ENCODE data around the gene XKRX.

The XKRX gene

DNA sequence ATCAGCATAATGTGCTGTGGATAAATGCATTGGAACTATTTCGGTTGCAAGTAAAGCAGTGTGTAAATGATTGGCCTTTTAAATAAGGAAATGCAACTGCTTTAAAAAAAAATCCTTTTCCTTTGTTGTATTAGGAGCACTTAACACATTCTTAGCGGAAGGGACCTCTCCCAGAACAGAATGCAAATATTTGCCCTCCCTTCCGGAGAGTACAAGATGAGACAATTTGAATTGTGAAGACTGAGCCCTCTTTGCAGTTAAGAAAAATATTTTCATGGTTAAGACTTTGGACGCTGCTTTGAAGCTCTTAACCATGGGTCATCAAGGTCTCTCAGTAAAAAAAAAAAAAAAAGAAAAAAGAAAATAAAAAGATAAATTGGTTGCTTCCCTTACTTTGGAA lies 45.1 kb downstream of the XKRX start:
- no peak for DNase-seq

DNA sequence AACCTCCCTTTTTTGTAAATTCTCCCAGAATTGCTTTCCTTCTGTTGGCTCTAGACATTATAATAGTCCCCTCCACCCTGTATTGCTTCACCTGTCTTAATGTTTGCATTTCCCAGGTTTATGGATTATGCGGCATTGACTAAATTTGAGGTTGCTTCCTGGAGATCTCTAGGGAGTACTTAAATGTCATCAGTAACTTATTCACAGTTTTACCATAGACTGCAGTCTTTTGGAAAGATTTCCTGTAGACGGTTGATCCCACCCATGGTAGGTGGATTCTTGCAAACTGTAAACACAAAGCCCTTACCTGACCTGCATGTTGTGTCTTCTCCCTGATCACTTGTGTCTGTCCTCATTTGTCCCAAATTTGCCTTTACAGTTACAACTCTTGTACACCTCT lies 48.3 kb downstream of the XKRX start:
- no peak for DNase-seq

GRCh38 chrX:100874325-100874724 lies 54.4 kb downstream of the XKRX start, which contains the start of gene NOX1:
Gene NOX1, minus strand, starts transcription at chrX:100874359. Its CDS starts 220 bp downstream, at chrX:100874139.
- no peak for DNase-seq

- DNase-seq, result no peak
These were observed 56.8 kb downstream of the XKRX start for GRCh38 chrX:100871594-100872560.

DNA sequence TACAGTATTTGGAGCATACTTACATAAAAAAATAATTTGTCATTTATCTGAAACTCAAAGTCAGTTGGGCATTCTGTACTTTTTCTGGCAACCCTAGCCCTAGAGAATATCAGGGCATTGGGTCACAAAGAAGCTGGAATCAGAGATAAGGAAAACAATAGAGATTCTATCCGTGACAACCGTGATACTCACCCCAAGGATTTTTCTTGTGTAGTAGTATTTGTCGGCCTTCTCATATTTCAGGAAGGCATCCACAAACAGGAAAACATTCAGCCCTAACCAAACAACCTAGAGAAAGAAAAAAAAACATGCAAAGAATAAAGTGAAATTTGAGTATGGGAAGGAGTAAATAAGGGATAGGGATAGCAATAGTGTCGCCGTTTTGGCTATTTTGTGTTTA lies 58.2 kb downstream of the XKRX start:
- DNase-seq, result no peak

GRCh38 chrX:100868273-100868672 lies 60.4 kb downstream of the XKRX start:
- DNase-seq, result no peak

GRCh38 chrX:100864657-100865391 lies 63.9 kb downstream of the XKRX start:
- no peak for DNase-seq

Data from CD4-positive, alpha-beta T cell treated with Interleukin-4 for 4 hours (primary cell).